Mesothelial cell of epicardium (in vitro differentiated cells): ENCODE measurements around the gene GCSAML. TPM values are rescaled to one million over a fixed set of nuclear protein-coding genes. Genes with fewer than 3 reads are reported as not detected.

ENCODE experiments used
- DNase-seq, 2 experiments: peaks; one replicate each; pipeline ENCODE4 v3.0.0; 2021; ENCODE audit warnings: low spot score in 2 of 2; ENCODE audit not compliant: unreplicated experiment in 2 of 2
- H3K27ac Mint-ChIP-seq: 2 replicates; pipeline ENCODE4 v1.8.0; 2021; ENCODE audit warnings: mixed read lengths
- H3K27me3 Mint-ChIP-seq: 2 replicates; pipeline ENCODE4 v1.8.0; 2021; ENCODE audit warnings: low read depth, mixed read lengths
- H3K36me3 Mint-ChIP-seq: 2 replicates; pipeline ENCODE4 v1.8.0; 2021; ENCODE audit warnings: mixed read lengths
- H3K4me1 Mint-ChIP-seq: 2 replicates; pipeline ENCODE4 v1.8.0; 2021; ENCODE audit warnings: mixed read lengths
- H3K4me3 Mint-ChIP-seq: 2 replicates; pipeline ENCODE4 v1.8.0; 2021; ENCODE audit warnings: mild to moderate bottlenecking, moderate library complexity, mixed read lengths
- H3K9me3 Mint-ChIP-seq: 2 replicates; pipeline ENCODE4 v1.8.0; 2021; ENCODE audit warnings: mixed read lengths
- CTCF ChIP-seq: fragments of 200-600 bp; sonication (generic); IDR thresholded peaks from one replicate; pipeline ENCODE4 v1.5.0; 2021; ENCODE audit warnings: antibody characterized with exemption; ENCODE audit not compliant: unreplicated experiment
- total RNA-seq: library from RNA; stranded (reverse); gene quantifications from 3 replicates; pipeline ENCODE4 v1.2.1, GENCODE V29; 2021

GCSAML gene
- total RNA-seq, 1 donor from 2014 or later = not detected

DNA sequence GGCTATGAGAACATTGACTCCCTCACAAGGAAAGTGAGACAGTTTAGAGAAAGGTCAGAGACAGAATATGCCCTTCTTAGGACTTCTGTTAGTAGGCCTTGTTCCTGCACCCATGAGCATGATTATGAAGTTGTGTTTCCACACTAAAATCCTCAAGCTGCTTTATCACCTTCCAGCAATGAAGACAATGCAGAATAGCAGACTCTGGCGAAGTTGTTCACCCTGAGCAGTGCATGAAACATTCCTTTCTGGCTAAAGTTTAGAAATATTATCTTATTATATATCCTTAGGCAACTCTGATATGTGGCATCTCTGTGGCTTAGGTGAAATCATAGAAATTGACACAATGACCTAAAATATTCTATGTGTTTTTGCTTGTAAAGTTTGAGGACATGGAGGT, 25.3 kb downstream of the GCSAML start:
- H3K9me3 Mint-ChIP-seq = peaks cover 25% of the 10 kb centered on the region
- H3K27ac Mint-ChIP-seq = no peak overlapping the region
- H3K27me3 Mint-ChIP-seq = no peaks in the 10 kb centered on the region

DNA sequence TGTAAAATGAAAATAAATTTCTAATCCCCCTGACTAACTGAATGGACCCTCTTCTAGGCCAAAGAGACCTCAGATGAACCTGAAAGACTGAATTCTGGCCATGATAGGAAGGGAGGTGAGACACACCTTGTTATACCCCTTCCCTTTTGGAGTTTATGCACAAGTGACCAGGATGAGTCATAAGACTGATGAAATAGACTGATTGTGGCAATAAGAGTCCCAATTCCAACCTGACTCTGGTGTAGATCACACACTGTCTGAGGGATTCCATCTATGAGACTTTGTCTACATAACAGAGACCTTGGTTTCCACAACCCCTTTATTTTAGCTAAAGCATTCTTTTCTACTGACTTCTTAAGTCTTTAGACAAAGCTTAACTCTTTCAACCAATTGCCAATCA, 25.7 kb downstream of the GCSAML start:
- H3K36me3 Mint-ChIP-seq = no peaks in the 10 kb centered on the region
- no peak overlapping the region for H3K27ac Mint-ChIP-seq
- no peak for TF ChIP-seq CTCF
- H3K9me3 Mint-ChIP-seq = peaks cover 21% of the 10 kb centered on the region
- no peak overlapping the region for H3K4me3 Mint-ChIP-seq
- H3K27me3 Mint-ChIP-seq = no peaks in the 10 kb centered on the region
- no peak for DNase-seq
- H3K4me1 Mint-ChIP-seq = no peaks in the 10 kb centered on the region

More for the DNA sequence above, 25.3 kb downstream of the GCSAML start:
- no peak for DNase-seq
- Mint-ChIP-seq H3K4me3 (no peak overlapping the region), H3K4me1 (no peaks in the 10 kb centered on the region), H3K36me3 (no peaks in the 10 kb centered on the region)
- TF ChIP-seq CTCF = no peak

GRCh38 chr1:247576514-247576913, 27.6 kb downstream of the GCSAML start:
- H3K27me3 Mint-ChIP-seq = no peaks in the 10 kb centered on the region
- no peaks in the 10 kb centered on the region for H3K4me1 Mint-ChIP-seq
- no peaks in the 10 kb centered on the region for H3K36me3 Mint-ChIP-seq
- no peak overlapping the region for H3K27ac Mint-ChIP-seq
- peaks cover 5% of the 10 kb centered on the region for H3K9me3 Mint-ChIP-seq
- peak; percentile 55 for TF ChIP-seq CTCF
- no peak for DNase-seq
- no peak overlapping the region for H3K4me3 Mint-ChIP-seq

DNA sequence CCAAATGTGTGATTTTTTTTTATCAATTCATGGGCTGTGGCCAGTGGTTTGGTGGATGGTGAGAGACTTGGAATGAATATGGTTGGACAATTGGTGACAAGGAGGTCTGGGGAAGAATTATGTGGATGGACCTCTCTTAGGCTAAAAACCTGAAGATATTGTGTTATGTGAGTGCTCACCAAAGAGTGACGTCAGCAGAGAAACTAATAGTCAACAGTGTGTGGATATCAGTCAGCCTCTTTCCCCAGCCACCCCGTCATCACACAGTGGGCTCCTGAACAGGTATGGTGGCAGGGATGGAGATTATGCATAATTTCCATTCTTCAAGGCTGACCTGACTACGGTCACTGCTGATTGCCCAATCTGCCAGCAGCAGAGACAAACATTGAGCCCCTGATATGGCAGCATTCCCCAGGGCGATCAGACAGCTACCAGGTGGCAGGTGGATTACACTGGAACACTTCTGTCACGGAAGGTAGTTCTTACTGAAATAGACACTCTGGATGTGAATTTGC, 30.1 kb downstream of the GCSAML start:
- no peaks in the 10 kb centered on the region for H3K9me3 Mint-ChIP-seq
- H3K4me3 Mint-ChIP-seq = no peak overlapping the region
- H3K36me3 Mint-ChIP-seq = no peaks in the 10 kb centered on the region
- DNase-seq = no peak
- no peak overlapping the region for H3K27ac Mint-ChIP-seq
- no peaks in the 10 kb centered on the region for H3K4me1 Mint-ChIP-seq
- H3K27me3 Mint-ChIP-seq = no peaks in the 10 kb centered on the region
- TF ChIP-seq CTCF = no peak

- no peak for DNase-seq
- Mint-ChIP-seq H3K27me3 (no peaks in the 10 kb centered on the region), H3K4me3 (no peak within 1 kb of the TSS), H3K9me3 (peaks cover 7% of the 10 kb centered on the region), H3K27ac (no peak within 1 kb of the TSS), H3K4me1 (no peaks in the 10 kb centered on the region), H3K36me3 (no peaks in the 10 kb centered on the region)
- no peak for TF ChIP-seq CTCF
These were observed 39.1 kb downstream of the GCSAML start, which contains the start of gene OR2G2 for GRCh38 chr1:247588060-247588459. TSS of gene OR2G2 (plus strand) at chr1:247588360. CDS start at chr1:247588360, 0 bp downstream.

- Mint-ChIP-seq H3K36me3 (no peaks in the 10 kb centered on the region), H3K27me3 (no peaks in the 10 kb centered on the region), H3K4me1 (no peaks in the 10 kb centered on the region), H3K4me3 (no peak within 1 kb of the TSS), H3K9me3 (peaks cover 24% of the 10 kb centered on the region), H3K27ac (no peak within 1 kb of the TSS)
- no peak for TF ChIP-seq CTCF
- DNase-seq = no peak
These were observed 56.4 kb downstream of the GCSAML start, which contains the start of gene OR2G3 for GRCh38 chr1:247605286-247605685. TSS of gene OR2G3 (plus strand) at chr1:247605586. CDS start at chr1:247605586, 0 bp downstream.
